Neural cell (in vitro differentiated cells): ENCODE results near the gene GOLGA7B. TPM values are rescaled to one million over a fixed set of nuclear protein-coding genes. Genes with fewer than 3 reads are reported as not detected.

Source experiments
- H2AFZ ChIP-seq: fragments of 200-600, 300-800 bp; sonication (generic), shearing (Covaris generic); 2 replicates; pipeline ENCODE4 v1.6.0; 2014; ENCODE audit warnings: low read depth, mild to moderate bottlenecking, antibody characterized with exemption, low read length, moderate library complexity
- H3F3A ChIP-seq: fragments of 200-600 bp; shearing (Covaris generic); 2 replicates; pipeline ENCODE4 v1.6.1; 2016; ENCODE audit warnings: mild to moderate bottlenecking, moderate library complexity, mixed read lengths, antibody characterized with exemption, low read length; ENCODE audit not compliant: insufficient read depth, poor library complexity, severe bottlenecking
- H3K27ac ChIP-seq: fragments of 200-600, 300-800 bp; sonication (generic), shearing (Covaris generic); 2 replicates; pipeline ENCODE4 v1.5.1; 2014; ENCODE audit warnings: mild to moderate bottlenecking, low read length, moderate library complexity
- H3K27me3 ChIP-seq: fragments of 300-800, 200-600 bp; sonication (generic), shearing (Covaris generic); 2 replicates; pipeline ENCODE4 v1.6.0; 2014; ENCODE audit warnings: mild to moderate bottlenecking, low read depth, low read length, moderate library complexity; ENCODE audit not compliant: insufficient read depth
- H3K36me3 ChIP-seq: fragments of 300-800, 200-600 bp; sonication (generic), shearing (Covaris generic); 2 replicates; pipeline ENCODE4 v1.5.1; 2014; ENCODE audit warnings: mild to moderate bottlenecking, antibody characterized with exemption, low read length, moderate library complexity; ENCODE audit not compliant: insufficient read depth
- H3K4me2 ChIP-seq: fragments of 300-800, 200-600 bp; sonication (generic), shearing (Covaris generic); 2 replicates; pipeline ENCODE4 v1.6.0; 2014; ENCODE audit warnings: mild to moderate bottlenecking, low read length
- H3K4me3 ChIP-seq: fragments of 300-800, 200-600 bp; sonication (generic), shearing (Covaris generic); 2 replicates; pipeline ENCODE4 v1.5.1; 2014; ENCODE audit warnings: mild to moderate bottlenecking, low read length, moderate library complexity
- H3K79me2 ChIP-seq: fragments of 200-600 bp; shearing (Covaris generic); replicated peaks from 2 replicates; pipeline ENCODE4 v1.6.0; 2014; ENCODE audit warnings: mild to moderate bottlenecking, low read length, moderate library complexity; ENCODE audit not compliant: insufficient read depth
- H3K9ac ChIP-seq: fragments of 300-800, 200-600 bp; sonication (generic), shearing (Covaris generic); 2 replicates; pipeline ENCODE4 v1.6.1; 2016; ENCODE audit warnings: mild to moderate bottlenecking, low read length, mixed read lengths
- H3K9me2 ChIP-seq: fragments of 200-600 bp; shearing (Covaris generic); 2 replicates; pipeline ENCODE4 v1.6.1; 2016; ENCODE audit warnings: mild to moderate bottlenecking, low read length, mixed read lengths; ENCODE audit not compliant: insufficient read depth
- H3K9me3 ChIP-seq: fragments of 200-600, 300-800 bp; sonication (generic), shearing (Covaris generic); 2 replicates; pipeline ENCODE4 v1.6.1; 2016; ENCODE audit warnings: mild to moderate bottlenecking, mixed run types, low read length, moderate library complexity, mixed read lengths
- H4K20me1 ChIP-seq: fragments of 200-600 bp; shearing (Covaris generic); 2 replicates; pipeline ENCODE4 v1.6.1; 2016; ENCODE audit warnings: mild to moderate bottlenecking, mixed run types; ENCODE audit not compliant: insufficient read depth
- CTCF ChIP-seq: fragments of 450-650 bp; IDR thresholded peaks from 2 replicates; pipeline ENCODE4 v1.5.1; 2014; ENCODE audit warnings: antibody characterized with exemption, mild to moderate bottlenecking, moderate library complexity; ENCODE audit not compliant: poor library complexity, severe bottlenecking
- EP300 ChIP-seq: fragments of 450-650 bp; conservative IDR thresholded peaks from 2 replicates; pipeline ENCODE4 v1.6.1; 2014; ENCODE audit warnings: antibody characterized with exemption, mild to moderate bottlenecking, moderate library complexity; ENCODE audit not compliant: poor library complexity, severe bottlenecking
- EZH2 ChIP-seq: fragments of 200-600, 300-800 bp; shearing (Covaris generic), sonication (generic); IDR thresholded peaks from 2 replicates; pipeline ENCODE4 v1.6.1; 2014; ENCODE audit warnings: antibody characterized with exemption, low read length, borderline replicate concordance, mild to moderate bottlenecking; ENCODE audit not compliant: insufficient read depth, poor library complexity, severe bottlenecking
- MXI1 ChIP-seq: fragments of 450-650 bp; conservative IDR thresholded peaks from 2 replicates; pipeline ENCODE4 v1.6.1; 2014; ENCODE audit warnings: antibody characterized with exemption, mild to moderate bottlenecking; ENCODE audit not compliant: poor library complexity, severe bottlenecking
- POLR2AphosphoS5 ChIP-seq: IDR thresholded peaks from 2 replicates; pipeline ENCODE4 v1.6.1; 2012
- RAD21 ChIP-seq: fragments of 450-650 bp; conservative IDR thresholded peaks from 2 replicates; pipeline ENCODE4 v1.6.1; 2014; ENCODE audit warnings: antibody characterized with exemption, mild to moderate bottlenecking, moderate library complexity
- REST ChIP-seq: IDR thresholded peaks from 2 replicates; pipeline ENCODE4 v1.6.1; 2012; ENCODE audit warnings: borderline replicate concordance
- SMC3 ChIP-seq: fragments of 450-650 bp; conservative IDR thresholded peaks from 2 replicates; pipeline ENCODE4 v1.6.1; 2014; ENCODE audit warnings: antibody characterized with exemption, mild to moderate bottlenecking, moderate library complexity; ENCODE audit not compliant: poor library complexity
- TAF1 ChIP-seq: IDR thresholded peaks from 2 replicates; pipeline ENCODE4 v1.6.1; 2012; ENCODE audit warnings: low read depth
- polyA plus RNA-seq: library from polyadenylated mRNA; depleted of rRNA; stranded (reverse); fragments of >200 nt; gene quantifications from 2 replicates; pipeline ENCODE4 v1.2.3, GENCODE V29; 2014

Gene GOLGA7B
- polyA plus RNA-seq, 1 donor from 2014 or later = 30.4 TPM

- H2AFZ ChIP-seq = no peak overlapping the region
- peak overlapping the region; percentile 88 for H3K4me3 ChIP-seq
- H3F3A ChIP-seq = no peaks in the 10 kb centered on the region
- TF ChIP-seq REST (no peak), TAF1 (no peak), MXI1 (no peak), EP300 (no peak), POLR2AphosphoS5 (no peak), RAD21 (no peak), SMC3 (no peak), CTCF (no peak), EZH2 (no peak)
- no peaks in the 10 kb centered on the region for H4K20me1 ChIP-seq
- no peaks in the 10 kb centered on the region for H3K79me2 ChIP-seq
- no peaks in the 10 kb centered on the region for H3K9me2 ChIP-seq
- H3K9me3 ChIP-seq = no peaks in the 10 kb centered on the region
- H3K9ac ChIP-seq = peak overlapping the region; percentile 76
- H3K27me3 ChIP-seq = peaks cover 34% of the 10 kb centered on the region
- no peak overlapping the region for H3K27ac ChIP-seq
- peak overlapping the region; percentile 97 for H3K4me2 ChIP-seq
- no peaks in the 10 kb centered on the region for H3K36me3 ChIP-seq
These were observed 803 bp downstream of the GOLGA7B start for GRCh38 chr10:97850446-97850845.

DNA sequence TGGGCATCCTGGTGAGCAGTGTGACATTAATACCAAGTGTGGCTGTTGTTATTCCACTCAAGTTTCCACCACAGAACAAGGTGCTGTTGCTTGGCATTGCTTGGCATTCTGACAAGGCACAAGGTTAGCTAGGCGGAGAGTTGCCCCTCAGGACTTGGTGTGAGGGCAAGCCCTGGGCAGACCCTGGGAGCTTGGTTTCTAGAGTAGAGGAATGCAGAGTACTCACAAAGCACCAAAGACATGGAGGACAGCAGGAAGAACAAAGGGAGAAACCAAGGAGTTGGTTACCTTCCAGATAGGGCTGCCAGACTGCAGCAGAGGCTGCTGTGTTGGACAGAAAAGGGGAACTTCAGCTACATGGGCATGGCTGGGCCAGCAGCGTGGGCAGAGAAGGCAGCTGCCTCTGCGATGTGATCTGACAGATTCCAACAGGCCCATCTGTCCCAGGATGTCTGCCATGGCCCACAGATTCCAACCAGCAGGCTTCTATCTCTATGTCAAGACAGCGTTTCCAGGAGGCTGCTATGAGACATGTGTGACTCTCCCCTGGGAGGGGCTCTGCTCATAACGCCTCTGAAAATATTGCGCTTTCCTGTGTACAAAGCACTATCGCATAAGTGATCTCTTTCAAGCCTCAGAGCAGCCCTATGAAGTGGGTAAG, 1.8 kb downstream of the GOLGA7B start:
- H3K9me2 ChIP-seq = no peaks in the 10 kb centered on the region
- no peaks in the 10 kb centered on the region for H3K36me3 ChIP-seq
- no peaks in the 10 kb centered on the region for H4K20me1 ChIP-seq
- peaks cover 34% of the 10 kb centered on the region for H3K27me3 ChIP-seq
- no peak for TF ChIP-seq POLR2AphosphoS5
- TF ChIP-seq TAF1 = no peak
- TF ChIP-seq RAD21 = no peak
- peak overlapping the region; percentile 88 for H3K4me3 ChIP-seq
- H2AFZ ChIP-seq = no peak overlapping the region
- H3K9ac ChIP-seq = no peak overlapping the region
- H3K27ac ChIP-seq = no peak overlapping the region
- no peaks in the 10 kb centered on the region for H3K79me2 ChIP-seq
- H3K4me2 ChIP-seq = peak overlapping the region; percentile 97
- H3K9me3 ChIP-seq = no peaks in the 10 kb centered on the region
- no peaks in the 10 kb centered on the region for H3F3A ChIP-seq
